Ecto neural progenitor cell (in vitro differentiated cells): ENCODE results near the gene XYLB.
A peak's percentile ranks its signal among the peaks of the same experiment; 100 is the strongest.
"Not testable (repeated sequence)": the region's sequence is repeated elsewhere in the genome, so short reads cannot be mapped to it uniquely, and the experiment has no call there.

Experiments used
- DNase-seq: peaks from one replicate; pipeline ENCODE4 v3.0.0-alpha.2; 2018; ENCODE audit warnings: low spot score

The XYLB gene

DNA sequence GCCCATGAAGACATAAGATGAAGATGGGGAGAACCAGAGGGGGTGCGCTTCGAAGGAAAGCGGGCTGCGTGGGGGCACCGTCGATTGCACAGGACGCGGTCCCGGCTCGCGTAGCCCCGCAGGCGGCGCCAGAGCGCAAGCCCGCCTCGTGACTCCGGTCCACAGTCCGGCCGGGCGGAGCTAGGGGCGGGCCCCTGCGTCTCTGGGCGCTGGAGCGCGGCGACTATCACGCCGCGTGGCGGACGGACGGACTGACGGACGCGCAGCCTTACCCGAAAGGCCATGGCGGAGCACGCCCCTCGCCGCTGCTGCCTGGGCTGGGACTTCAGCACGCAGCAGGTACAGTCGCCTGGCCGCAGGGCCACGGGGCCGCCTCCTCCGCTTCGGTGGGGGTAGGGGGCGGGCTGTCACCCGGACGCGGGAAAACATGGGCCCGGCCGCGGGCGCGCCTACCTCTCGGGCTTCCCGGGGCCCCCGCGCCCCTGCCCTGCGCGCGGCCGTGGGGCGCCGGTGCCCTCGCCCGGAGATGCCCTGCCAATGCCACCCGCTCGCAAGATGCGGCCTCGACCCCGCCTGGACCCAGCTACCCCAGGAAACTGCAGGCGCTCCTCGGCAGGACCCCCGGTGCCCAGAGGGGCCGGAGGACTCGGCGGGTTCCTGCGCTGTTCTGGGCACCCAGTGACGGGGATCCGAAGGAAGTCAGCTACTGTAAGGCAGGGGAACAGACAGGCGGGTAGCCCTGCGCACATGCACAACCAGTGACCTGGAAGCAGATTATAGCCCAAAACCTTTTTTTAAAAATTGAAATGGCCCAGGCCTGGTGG lies at the start of gene XYLB:
Gene XYLB, plus strand, starts transcription at position 199 of the 824 bp plus-strand sequence. Its CDS starts 84 bp downstream, at position 283.
- DNase-seq, result peak; percentile 90

DNA sequence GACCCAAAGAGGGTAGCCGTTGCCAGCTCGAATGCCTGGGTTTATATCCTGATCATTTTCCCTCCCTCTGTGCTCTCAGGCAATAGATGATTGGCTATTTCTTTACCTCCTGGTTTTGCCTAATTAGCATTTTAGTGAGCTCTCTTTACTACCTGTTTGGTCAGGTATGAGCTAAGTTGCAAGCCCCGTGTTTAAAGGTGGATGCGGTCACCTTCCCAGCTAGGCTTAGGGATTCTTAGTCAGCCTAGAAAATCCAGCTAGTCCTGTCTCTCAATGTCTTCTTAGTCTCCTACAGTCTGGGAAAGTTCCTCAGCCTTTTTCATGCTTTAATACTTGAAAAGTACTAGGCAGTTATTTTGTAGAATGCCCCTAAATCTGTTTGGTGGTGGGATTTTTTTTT lies 49.5 kb upstream of the XYLB start:
- DNase-seq, result not testable (repeated sequence)

DNA sequence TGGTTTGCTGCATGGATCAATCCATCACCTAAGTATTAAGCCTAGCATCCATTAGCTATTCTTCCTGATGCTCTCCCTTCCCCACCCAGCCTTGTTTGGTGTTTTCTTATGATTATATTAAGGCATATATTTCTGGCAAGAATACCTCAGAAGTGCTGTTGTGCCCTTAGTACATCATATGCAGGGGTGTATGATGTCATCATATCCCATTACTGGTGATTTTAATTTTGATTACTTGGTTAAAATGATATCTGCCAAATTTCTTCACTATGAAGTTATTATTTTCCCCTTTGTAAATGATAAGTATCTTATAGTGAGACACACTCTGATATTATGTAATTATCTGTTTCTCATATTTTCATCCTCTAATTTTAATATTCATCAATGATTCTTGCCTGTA lies 49.0 kb upstream of the XYLB start:
- no peak for DNase-seq

DNA sequence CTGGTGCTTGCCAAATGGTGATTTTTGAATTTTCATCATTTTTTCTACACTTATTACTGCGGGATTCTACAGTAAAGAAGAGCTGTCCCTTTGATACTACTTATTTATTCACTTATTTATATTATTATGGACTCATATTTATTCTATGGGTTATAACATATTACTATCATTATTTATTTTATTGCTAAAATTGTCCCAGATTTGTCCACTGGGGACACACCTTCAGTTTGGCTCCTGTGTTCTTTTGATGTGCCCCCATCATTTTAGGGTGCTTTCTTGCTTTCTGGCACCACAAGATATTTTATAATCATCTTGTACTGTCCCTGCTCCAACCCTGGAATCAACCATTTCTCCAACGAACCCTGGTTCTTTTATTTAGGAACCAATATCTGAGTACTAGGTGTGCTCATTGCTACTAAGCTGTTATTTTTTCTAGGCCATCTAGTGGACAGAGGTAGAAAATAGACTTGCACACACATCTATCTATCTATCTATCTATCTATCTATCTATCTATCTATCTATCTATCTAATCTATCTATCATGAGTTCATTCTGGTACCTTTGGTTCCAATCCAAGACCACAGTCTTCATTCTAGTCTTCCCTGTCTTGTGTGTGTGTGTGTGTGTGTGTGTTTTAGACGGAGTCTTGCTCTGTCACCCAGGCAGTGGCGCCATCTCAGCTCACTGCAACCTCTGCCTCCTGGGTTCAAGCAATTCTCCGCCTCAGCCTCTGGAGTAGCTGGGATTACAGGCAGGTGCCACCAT lies 48.5 kb upstream of the XYLB start:
- no peak for DNase-seq

DNA sequence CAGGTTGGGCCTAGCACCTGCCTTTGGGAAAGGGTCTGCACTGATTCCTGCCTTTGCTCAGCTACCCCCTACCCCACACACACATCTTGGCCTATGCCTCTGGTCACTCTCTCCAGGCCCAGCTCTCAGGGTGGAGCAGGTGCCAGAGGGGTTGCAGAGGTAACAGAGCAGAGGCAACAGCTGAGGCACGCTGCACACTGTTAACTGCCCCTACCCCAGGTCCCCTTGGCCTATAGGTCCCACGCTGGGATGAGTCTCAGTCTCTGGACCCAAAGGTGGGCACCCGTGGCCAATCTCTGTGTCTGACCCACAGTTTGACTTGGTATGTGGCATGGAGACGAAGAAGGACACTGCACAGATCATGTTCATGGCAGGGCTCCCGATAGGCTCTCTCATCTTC lies 39.6 kb upstream of the XYLB start:
- DNase-seq, result no peak

DNA sequence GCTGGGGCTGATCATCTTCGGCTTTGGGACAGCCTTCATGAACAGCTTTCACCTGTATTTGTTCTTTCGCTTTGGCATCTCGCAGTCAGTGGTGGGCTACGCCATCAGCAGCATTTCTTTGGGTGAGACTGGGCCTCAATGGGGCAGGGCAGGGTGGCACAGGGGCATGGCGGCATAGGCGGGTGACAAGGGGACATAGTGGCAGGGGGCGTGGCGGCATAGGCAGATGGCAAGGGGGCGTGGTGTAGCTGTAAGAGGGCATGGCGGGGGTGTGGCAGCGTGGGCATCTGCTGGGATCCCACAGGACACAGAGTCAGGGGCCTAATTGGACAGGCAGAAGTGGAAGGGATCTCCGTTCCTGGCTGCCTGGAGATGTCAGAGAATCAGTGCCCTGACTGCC lies 39.0 kb upstream of the XYLB start:
- DNase-seq, result no peak

DNA sequence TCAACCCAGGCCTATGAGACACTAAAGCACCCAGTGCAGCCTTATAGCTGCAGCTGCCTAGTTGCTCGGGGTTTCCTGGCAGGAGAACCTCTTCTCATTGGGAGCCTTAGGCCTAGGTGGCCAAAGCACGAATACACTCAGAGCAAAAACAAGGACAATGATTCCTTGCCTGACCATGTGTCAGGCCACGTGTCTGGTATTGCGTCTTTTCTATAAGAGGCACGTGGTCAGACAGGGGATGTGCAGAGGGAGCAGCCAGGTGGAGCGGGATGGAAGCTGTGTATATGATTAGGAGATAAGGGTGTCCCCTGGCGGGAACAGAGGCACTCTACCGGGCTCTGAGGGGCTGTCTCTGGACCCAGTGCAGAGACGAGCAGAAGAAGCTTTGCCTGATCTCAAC lies 38.1 kb upstream of the XYLB start:
- DNase-seq, result no peak

DNA sequence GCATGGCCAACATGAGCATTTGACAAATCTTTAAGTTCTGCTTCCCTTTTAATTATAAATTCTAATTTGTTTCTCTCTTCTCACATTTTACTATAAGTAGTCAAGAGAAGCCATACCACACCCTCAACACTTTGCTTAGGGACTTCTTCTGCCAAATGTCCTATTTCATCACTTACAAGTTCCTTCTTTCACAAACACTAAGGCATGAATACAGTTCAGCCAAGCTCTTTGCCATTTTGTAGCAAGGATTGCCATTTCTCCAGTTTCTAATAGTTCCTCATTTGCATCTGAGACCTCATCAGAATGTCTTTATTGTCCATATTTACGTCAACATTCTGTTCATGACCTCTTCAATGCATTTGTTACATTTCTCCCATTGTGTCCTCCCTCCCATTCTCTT lies 35.1 kb upstream of the XYLB start:
- no peak for DNase-seq

DNA sequence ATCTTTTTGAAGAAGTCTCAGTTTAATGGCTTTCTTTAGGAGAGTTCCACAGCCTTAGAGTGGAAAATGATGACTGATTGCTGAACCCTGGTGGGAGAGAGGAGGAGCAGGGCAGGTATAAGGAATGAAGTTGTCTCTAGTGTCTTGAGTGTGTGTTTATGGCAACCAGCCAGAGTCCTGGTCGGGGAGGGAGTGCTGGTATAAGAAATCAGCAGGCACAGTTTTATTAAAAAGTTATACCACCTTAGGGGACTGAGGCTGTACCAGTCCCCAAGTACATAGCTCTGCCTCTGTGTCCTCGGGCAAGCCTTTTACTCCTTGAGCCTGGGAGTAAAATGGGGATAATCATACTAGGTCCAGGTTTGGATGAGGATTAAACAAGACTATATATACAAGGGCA lies 34.6 kb upstream of the XYLB start:
- DNase-seq, result no peak

DNA sequence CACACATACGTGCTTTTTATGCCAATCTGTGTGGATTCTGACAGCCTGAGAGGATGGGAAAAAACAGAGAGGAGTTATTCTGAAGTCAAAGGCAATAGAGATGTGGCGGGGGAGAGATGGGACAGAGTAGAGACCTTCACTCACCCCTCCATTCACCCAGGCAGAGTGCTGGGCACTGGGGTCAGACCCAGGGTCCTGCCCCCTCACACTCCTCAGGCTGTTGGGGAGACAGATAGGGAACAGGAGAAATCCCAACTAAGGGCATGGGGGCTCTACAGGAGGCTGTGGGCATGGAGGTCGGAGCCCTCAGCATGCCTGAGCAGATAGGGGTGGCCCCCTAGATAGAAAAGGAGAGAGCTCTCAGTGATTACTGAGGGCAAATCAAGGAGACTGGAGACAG lies 34.2 kb upstream of the XYLB start:
- DNase-seq, result no peak

DNA sequence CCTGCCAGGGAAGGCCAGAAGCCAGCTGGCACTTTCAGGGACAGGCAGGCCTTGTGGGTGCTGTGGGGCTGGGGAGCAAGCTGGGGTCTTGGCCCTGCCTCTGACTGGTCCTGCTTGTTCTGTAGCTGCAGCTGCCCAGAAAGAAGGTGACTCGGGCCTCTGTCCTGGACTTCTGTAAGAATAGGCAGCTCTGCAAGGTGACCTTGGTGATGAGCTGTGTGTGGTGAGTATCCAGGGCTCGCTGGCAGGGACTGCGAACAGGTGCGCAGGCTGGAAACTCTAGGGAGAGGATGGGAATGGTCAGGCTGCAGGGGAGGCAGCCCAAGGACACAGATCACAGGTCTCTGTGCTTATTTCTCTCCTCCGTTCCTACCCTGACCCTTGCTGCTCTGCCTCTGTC lies 33.3 kb upstream of the XYLB start:
- DNase-seq, result no peak

DNA sequence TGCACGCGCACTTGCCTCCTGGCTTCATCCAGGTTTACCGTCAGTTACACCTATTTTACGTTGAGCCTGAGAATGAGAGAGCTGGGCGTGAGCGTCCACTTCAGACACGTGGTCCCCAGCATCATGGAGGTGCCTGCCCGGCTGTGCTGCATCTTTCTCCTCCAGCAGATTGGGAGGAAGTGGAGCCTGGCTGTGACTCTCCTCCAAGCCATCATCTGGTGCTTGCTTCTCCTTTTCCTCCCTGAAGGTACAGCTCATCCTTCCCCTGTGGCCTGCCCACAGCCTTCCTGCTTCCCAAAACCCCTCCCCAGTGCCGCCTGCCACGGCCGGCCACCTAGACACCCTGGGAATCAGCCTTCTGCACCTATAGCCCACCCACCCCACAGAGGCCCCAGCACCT lies 32.9 kb upstream of the XYLB start:
- DNase-seq, result no peak

DNA sequence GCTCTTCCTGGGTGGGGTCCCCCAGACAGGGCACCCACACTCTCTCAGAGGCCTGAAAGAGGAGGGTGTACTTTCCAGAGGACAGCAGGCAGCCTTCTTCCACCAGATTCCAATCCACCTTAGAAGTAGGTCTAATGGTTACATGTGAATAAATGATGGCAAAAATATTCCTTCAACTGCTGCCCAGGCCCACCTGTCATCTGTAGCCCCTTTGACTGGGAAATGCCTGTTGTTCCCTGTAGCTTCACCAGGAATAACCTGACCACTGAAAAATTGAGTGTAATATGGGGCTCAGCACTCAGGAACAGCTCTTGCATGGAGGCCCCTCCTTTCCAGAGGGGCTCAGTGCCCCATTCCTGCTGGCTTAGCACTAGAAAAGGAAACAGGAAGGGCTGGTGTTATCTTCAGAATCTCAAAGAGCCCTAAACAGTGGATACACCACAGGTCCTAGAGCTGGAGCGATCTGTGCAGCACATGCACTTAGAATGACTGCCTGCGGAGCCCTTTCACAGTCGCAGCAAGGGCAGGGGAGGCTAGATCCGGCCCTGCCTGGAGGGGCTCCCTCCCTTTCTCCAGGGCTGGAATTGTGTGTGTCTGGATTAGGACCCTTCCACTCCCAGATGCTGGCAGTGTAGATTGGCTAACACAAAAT lies 32.3 kb upstream of the XYLB start:
- no peak for DNase-seq

DNA sequence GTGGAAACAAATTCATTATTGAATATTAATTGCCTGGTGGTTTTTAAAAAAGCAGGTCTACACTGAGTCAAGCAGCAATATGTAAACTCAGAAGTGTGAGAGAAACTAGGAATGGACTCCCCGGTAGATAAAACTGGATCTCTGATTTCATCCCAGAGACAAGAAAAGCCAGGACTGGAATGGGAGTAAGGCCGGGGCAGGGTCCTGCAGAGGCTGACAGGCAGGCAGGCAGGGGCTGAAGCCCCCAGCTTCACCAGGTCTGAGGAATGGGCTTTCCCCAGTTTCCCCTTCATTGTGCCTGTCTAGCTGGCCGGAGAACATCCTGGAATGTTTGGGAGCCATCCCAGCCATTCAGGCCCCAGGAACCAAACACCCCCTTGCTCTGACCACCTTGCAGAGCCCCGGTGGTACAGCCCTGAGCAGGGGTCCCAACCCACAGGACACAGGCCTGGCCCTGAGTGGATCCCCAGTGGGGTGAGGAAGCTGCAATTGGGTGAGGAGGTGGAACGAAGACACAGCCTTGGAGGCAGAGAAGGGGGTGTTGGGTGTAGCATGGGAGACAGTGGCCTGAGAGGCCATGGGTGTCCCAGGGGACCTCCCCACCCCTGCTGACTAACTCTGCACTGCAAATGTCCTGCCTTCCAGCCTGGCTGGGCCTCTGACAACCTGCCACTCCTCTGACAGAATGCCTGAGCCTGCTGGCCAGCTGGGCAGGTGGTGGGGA lies 31.7 kb upstream of the XYLB start:
- no peak for DNase-seq

DNA sequence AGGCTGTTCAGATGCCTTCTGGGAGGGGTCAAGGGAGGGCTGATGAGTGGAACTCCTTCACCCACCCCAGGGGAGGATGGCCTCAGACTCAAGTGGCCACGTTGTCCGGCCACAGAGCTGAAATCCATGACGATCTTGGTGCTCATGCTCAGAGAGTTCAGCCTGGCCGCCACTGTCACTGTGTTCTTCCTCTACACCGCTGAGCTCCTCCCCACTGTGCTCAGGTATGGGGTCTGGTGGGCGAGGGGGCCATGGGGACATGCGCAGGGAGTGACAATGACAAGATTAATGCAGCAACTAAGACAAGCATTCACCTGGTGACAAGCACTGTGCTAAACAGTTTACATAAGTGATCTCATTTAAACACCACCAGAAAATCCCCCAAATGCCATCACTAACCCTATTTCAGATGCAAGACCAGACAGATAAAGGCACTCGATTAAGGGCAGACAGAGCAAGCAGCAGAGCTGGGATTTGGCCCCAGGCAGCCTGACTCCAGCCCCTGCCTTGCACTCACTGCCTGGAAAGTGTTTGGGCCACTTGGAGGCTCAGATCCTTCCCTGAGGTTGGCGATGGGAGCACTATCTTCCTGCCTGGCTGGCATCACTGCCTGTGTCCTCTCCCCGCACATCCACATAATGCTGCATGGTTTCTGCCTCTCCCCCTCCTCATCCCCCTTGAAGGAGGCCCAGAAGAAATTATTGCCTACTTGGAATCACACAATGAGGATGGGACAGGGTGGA lies 30.9 kb upstream of the XYLB start:
- DNase-seq, result no peak

DNA sequence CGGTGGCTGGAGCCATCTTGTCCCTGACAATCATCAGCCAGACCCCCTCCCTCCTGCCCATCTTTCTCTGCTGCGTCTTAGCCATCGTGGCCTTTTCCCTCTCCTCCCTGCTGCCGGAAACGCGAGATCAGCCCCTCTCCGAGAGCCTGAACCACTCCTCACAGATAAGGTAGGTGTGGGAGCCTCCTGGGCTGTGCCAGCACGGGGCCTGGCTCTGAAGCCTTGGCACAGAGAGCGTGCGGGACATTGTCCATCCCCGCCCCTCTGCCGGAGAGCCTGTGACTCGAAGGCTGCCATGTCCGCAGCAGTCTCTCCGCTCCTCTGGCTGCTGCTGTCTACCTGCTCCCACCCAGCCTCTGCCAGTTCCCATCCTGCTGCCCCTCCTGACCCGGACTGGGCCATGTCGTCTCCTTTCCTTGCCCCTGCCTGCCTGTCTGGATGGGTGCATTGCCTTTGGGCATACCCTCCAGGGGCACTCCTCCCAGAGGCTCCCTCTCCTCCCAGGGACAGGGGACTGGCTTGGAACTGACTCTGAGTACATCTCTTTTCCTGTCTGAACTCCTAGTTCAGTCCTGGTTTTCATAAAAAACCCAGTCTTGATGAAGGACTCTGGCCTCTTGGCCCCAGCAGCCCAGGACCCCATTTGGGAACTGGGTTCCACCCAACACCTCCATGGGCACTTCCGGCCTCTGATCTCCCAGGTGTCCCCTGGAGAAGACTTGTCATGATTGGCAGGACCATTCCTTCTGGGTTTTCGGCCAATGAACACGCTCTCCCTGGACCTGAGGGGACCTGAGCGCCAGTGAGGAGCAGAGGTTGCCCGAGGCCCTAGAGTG lies 30.0 kb upstream of the XYLB start:
- no peak for DNase-seq

DNA sequence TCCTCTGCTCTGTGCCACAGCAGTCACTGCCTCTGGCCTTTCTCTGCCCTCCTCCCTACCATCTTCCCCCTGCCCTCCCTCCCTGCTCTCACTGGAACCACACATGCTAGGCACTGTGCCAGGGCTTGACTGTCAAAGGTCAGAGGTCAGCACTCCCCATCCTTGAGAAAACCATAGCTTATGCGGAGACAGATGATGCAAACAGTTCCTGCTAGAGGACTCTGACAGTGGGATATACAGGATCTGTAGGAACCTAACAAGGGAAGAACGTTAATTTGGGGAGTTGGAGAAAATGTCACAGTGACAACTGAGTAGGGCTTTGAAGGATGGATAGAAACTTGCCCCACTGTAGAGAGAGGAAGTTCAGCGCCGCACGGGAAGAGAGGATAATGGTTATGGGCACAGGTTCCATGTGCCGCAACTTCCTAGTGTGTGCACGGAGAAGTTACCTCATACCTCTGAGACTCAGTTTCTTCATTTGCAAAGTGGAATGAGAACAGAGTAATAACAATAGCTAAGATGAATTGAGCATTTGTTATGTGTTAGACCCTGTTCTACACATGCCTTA lies 29.3 kb upstream of the XYLB start:
- no peak for DNase-seq

DNA sequence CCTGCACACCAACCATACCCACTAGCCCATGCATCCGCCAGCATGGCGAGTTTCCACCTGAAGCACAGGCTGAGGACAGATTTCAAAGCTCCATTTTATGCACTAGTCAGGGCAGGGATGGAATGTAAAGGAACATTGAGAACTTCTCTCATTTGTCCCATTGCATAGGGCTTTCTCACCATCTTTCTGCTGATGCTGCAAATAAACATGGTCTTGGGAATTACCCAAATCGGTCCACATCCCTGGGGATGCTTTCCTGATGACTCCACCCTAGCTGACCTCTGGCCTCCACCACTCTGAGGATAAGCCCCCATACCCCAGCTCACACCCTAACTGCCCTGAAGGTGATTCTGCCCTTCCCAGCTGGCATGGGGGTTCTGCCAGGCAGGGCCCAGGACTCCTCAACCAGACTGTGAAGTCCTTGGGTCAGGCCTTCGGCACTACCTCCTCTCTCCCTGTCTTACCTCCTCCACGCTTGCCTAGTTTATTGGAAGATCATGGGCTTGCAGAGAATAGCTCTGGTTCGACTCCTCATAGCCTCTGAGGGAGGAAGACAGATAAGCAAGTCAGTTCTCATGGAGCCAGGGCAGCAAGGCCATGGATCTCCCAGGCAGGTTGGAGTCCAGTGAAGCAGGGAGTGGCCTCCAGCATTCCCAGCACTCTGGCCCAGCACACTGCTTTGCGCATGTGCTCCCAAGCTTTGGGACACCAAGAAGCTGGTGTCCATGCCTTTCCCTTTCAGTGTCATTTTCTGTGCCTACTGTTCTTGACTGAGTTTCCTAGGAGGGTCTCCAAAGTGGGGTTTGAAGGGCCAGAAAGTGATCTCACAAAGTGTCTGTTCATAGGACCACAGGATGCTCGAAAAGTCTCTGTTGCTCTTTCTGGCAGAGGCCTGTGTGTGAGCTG lies 27.6 kb upstream of the XYLB start:
- no peak for DNase-seq

DNA sequence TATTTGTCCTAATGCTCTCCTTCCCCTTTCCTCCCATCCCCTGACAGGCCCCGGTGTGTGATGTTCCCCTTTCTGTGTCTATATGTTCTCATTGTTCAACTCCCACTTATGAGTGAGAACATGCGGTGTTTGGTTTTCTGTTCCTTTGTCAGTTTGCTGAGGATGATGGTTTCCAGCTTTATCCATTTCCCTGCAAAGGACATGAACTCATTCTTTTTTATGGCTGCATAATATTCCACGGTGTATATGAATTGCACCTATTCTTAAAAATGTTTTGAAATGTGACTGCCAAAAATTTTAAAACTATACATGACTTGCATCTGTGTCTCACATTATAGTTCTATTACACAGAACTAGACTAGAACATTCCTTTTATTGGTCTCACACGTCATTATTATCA lies 25.9 kb upstream of the XYLB start:
- DNase-seq, result not testable (repeated sequence)
